Measurements from ENCODE around the gene OPN5. TPM values are rescaled to one million over a fixed set of nuclear protein-coding genes. Genes with fewer than 3 reads are reported as not detected.

OPN5 gene
- total and polyA plus RNA-seq, 2 experiments from 2014 or later, result not detected

DNA sequence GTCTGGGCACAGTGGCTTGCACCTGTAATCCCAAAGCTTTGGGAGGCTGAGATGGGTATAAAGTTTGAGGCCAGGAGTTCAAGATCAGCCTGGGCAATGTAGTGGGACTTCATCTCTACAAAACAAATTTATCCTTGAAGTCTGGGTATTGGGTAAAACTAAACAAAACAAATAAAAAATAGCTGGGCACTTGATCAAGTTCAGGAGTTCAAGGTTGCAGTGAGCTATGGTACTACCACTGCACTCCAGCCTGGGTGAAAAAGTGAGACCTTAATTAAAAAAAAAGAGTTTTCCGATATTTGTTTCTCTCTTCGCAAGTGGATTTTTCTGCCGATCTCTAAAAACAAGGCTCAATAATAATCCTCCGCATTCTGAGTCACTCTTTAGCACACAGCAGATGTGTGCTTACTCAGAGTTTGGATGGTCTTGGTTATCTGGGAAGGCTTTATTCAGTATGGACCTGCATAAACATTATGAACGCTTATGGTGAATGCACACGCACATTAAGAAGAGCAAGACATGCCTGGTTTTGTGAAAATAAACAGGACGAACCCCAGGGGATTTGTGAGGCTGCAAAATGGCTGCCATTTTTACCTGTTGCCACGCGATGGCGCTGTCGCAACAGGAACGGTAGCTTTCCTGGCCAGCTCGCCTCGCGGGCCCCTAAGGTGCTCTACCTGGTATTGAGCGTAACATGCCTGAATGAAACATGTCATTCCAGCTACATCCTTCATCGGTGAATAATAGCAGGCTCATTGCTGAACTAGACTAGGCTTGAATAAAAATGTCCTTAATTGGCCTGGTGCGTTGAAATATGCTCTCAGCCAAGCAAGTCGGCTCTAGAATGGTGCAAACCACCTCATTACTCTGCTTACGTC lies 6.0 kb downstream of the OPN5 start:
- Histone ChIP-seq H3K79me2 (replicated peaks; ENCODE audit: insufficient read depth) (no peaks in the 10 kb centered on the region), H3K36me3 (ENCODE audit: insufficient read depth) (no peaks in the 10 kb centered on the region), H2AFZ (no peak overlapping the region; the same call in 1 of the 2 replicates), H3K4me1 (ENCODE audit: insufficient read depth) (peaks cover 25% of the 10 kb centered on the region), H3K4me3 (peak overlapping the region; percentile 32; the same call in 1 of the 2 replicates), H3K9me2 (ENCODE audit: insufficient read depth) (no peaks in the 10 kb centered on the region), H4K20me1 (replicated peaks; ENCODE audit: insufficient read depth) (no peaks in the 10 kb centered on the region), H3F3A (replicated peaks; ENCODE audit: low read depth) (no peaks in the 10 kb centered on the region), H3K27ac (ENCODE audit: low read depth) (no peak overlapping the region), H3K4me2 (peak overlapping the region; percentile 52; the same call in 1 of the 2 replicates), H3K27me3 (ENCODE audit: insufficient read depth) (peaks cover 45% of the 10 kb centered on the region)
- no peak overlapping the region for H3K27ac Mint-ChIP-seq
- no peaks in the 10 kb centered on the region for H3K9me3 Mint-ChIP-seq
- TF ChIP-seq, protein P1, sequence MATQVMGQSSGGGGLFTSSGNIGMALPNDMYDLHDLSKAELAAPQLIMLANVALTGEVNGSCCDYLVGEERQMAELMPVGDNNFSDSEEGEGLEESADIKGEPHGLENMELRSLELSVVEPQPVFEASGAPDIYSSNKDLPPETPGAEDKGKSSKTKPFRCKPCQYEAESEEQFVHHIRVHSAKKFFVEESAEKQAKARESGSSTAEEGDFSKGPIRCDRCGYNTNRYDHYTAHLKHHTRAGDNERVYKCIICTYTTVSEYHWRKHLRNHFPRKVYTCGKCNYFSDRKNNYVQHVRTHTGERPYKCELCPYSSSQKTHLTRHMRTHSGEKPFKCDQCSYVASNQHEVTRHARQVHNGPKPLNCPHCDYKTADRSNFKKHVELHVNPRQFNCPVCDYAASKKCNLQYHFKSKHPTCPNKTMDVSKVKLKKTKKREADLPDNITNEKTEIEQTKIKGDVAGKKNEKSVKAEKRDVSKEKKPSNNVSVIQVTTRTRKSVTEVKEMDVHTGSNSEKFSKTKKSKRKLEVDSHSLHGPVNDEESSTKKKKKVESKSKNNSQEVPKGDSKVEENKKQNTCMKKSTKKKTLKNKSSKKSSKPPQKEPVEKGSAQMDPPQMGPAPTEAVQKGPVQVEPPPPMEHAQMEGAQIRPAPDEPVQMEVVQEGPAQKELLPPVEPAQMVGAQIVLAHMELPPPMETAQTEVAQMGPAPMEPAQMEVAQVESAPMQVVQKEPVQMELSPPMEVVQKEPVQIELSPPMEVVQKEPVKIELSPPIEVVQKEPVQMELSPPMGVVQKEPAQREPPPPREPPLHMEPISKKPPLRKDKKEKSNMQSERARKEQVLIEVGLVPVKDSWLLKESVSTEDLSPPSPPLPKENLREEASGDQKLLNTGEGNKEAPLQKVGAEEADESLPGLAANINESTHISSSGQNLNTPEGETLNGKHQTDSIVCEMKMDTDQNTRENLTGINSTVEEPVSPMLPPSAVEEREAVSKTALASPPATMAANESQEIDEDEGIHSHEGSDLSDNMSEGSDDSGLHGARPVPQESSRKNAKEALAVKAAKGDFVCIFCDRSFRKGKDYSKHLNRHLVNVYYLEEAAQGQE (IDR thresholded peaks at IDR 0.05; ENCODE audit: unreplicated experiment), result no peak
- TF ChIP-seq, protein P2, sequence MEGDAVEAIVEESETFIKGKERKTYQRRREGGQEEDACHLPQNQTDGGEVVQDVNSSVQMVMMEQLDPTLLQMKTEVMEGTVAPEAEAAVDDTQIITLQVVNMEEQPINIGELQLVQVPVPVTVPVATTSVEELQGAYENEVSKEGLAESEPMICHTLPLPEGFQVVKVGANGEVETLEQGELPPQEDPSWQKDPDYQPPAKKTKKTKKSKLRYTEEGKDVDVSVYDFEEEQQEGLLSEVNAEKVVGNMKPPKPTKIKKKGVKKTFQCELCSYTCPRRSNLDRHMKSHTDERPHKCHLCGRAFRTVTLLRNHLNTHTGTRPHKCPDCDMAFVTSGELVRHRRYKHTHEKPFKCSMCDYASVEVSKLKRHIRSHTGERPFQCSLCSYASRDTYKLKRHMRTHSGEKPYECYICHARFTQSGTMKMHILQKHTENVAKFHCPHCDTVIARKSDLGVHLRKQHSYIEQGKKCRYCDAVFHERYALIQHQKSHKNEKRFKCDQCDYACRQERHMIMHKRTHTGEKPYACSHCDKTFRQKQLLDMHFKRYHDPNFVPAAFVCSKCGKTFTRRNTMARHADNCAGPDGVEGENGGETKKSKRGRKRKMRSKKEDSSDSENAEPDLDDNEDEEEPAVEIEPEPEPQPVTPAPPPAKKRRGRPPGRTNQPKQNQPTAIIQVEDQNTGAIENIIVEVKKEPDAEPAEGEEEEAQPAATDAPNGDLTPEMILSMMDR (conservative IDR thresholded peaks at IDR 0.05; ENCODE audit: low read depth in 2 of 2), result peak; percentile 83 to 96
- TF ChIP-seq EZH2phosphoT487 (IDR thresholded peaks at IDR 0.05; ENCODE audit: unreplicated experiment), result no peak
- TF ChIP-seq POLR2AphosphoS5 (IDR thresholded peaks at IDR 0.05; ENCODE audit: low read depth), result no peak
- H3K27me3 Mint-ChIP-seq (ENCODE audit: insufficient read depth, low read depth, poor library complexity), result peaks cover 38% of the 10 kb centered on the region
- H3K36me3 Mint-ChIP-seq (ENCODE audit: low read depth), result no peaks in the 10 kb centered on the region
- H3K4me3 Mint-ChIP-seq, result no peak overlapping the region
- peaks cover 27% of the 10 kb centered on the region for H3K4me1 Mint-ChIP-seq
- ATAC-seq, result peak; percentile 81
- DNase-seq (ENCODE audit: low spot score), result peak; percentile 82

DNA sequence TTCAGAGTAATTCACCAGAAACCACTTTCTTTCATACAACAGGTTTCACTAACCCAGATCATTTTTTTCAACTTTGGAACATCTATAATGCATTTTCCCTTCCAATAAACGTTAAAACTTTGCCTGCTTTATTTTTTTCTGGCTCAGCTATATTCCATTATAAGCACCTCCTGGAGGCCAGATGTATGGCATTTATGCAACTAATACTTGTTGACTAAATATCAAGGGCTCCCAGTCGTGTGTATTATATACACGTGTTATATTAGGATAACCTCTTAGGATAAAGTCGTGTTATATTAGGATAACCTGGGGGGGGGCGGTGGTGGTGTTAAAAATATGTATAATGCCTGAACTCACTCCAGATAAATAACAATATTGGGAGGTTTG lies 6.7 kb downstream of the OPN5 start:
- Histone ChIP-seq H3K9me2 (ENCODE audit: insufficient read depth) (no peaks in the 10 kb centered on the region), H3K4me2 (peak overlapping the region; percentile 52; the same call in 1 of the 2 replicates), H3K27ac (ENCODE audit: low read depth) (no peak overlapping the region), H3K79me2 (replicated peaks; ENCODE audit: insufficient read depth) (no peaks in the 10 kb centered on the region), H3K36me3 (ENCODE audit: insufficient read depth) (no peaks in the 10 kb centered on the region), H4K20me1 (replicated peaks; ENCODE audit: insufficient read depth) (no peaks in the 10 kb centered on the region), H3F3A (replicated peaks; ENCODE audit: low read depth) (no peaks in the 10 kb centered on the region), H3K27me3 (ENCODE audit: insufficient read depth) (peaks cover 47% of the 10 kb centered on the region), H3K4me1 (ENCODE audit: insufficient read depth) (peaks cover 25% of the 10 kb centered on the region), H3K4me3 (peak overlapping the region; percentile 32; the same call in 1 of the 2 replicates), H2AFZ (no peak overlapping the region)
- no peak for DNase-seq (ENCODE audit: low spot score)
- ATAC-seq, result no peak
- Mint-ChIP-seq H3K27ac (no peak overlapping the region), H3K4me3 (no peak overlapping the region), H3K4me1 (peaks cover 27% of the 10 kb centered on the region), H3K27me3 (ENCODE audit: insufficient read depth, low read depth, poor library complexity) (peaks cover 38% of the 10 kb centered on the region), H3K9me3 (no peaks in the 10 kb centered on the region), H3K36me3 (ENCODE audit: low read depth) (no peaks in the 10 kb centered on the region)
- TF ChIP-seq, protein P3, sequence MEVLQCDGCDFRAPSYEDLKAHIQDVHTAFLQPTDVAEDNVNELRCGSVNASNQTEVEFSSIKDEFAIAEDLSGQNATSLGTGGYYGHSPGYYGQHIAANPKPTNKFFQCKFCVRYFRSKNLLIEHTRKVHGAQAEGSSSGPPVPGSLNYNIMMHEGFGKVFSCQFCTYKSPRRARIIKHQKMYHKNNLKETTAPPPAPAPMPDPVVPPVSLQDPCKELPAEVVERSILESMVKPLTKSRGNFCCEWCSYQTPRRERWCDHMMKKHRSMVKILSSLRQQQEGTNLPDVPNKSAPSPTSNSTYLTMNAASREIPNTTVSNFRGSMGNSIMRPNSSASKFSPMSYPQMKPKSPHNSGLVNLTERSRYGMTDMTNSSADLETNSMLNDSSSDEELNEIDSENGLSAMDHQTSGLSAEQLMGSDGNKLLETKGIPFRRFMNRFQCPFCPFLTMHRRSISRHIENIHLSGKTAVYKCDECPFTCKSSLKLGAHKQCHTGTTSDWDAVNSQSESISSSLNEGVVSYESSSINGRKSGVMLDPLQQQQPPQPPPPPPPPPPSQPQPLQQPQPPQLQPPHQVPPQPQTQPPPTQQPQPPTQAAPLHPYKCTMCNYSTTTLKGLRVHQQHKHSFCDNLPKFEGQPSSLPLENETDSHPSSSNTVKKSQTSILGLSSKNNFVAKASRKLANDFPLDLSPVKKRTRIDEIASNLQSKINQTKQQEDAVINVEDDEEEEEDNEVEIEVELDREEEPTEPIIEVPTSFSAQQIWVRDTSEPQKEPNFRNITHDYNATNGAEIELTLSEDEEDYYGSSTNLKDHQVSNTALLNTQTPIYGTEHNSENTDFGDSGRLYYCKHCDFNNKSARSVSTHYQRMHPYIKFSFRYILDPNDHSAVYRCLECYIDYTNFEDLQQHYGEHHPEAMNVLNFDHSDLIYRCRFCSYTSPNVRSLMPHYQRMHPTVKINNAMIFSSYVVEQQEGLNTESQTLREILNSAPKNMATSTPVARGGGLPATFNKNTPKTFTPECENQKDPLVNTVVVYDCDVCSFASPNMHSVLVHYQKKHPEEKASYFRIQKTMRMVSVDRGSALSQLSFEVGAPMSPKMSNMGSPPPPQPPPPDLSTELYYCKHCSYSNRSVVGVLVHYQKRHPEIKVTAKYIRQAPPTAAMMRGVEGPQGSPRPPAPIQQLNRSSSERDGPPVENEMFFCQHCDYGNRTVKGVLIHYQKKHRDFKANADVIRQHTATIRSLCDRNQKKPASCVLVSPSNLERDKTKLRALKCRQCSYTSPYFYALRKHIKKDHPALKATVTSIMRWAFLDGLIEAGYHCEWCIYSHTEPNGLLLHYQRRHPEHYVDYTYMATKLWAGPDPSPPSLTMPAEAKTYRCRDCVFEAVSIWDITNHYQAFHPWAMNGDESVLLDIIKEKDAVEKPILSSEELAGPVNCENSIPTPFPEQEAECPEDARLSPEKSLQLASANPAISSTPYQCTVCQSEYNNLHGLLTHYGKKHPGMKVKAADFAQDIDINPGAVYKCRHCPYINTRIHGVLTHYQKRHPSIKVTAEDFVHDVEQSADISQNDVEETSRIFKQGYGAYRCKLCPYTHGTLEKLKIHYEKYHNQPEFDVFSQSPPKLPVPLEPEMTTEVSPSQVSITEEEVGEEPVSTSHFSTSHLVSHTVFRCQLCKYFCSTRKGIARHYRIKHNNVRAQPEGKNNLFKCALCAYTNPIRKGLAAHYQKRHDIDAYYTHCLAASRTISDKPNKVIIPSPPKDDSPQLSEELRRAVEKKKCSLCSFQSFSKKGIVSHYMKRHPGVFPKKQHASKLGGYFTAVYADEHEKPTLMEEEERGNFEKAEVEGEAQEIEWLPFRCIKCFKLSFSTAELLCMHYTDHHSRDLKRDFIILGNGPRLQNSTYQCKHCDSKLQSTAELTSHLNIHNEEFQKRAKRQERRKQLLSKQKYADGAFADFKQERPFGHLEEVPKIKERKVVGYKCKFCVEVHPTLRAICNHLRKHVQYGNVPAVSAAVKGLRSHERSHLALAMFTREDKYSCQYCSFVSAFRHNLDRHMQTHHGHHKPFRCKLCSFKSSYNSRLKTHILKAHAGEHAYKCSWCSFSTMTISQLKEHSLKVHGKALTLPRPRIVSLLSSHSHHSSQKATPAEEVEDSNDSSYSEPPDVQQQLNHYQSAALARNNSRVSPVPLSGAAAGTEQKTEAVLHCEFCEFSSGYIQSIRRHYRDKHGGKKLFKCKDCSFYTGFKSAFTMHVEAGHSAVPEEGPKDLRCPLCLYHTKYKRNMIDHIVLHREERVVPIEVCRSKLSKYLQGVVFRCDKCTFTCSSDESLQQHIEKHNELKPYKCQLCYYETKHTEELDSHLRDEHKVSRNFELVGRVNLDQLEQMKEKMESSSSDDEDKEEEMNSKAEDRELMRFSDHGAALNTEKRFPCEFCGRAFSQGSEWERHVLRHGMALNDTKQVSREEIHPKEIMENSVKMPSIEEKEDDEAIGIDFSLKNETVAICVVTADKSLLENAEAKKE (CRISPR knock-in tag; IDR thresholded peaks at IDR 0.05), result no peak
- TF ChIP-seq, protein P2 (conservative IDR thresholded peaks at IDR 0.05; ENCODE audit: low read depth in 2 of 2), result no peak

All from GM23338 (cell line).